ENCODE measurements around the gene NTF3.
A peak's percentile ranks its signal among the peaks of the same experiment; 100 is the strongest.

Gene NTF3

GRCh38 chr12:5478081-5478706, 46.3 kb downstream of the NTF3 start:
- no peak overlapping the region for H3K4me3 ChIP-seq (ENCODE audit: low read length)
- no peak for TF ChIP-seq CTCF (conservative IDR thresholded peaks at IDR 0.05; ENCODE audit: low read length)
- no peak for DNase-seq (ENCODE audit: low read depth)

GRCh38 chr12:5479761-5480160, 47.9 kb downstream of the NTF3 start:
- no peak for DNase-seq (ENCODE audit: low read depth)
- H3K4me3 ChIP-seq (ENCODE audit: low read length): no peak overlapping the region
- no peak for TF ChIP-seq CTCF (conservative IDR thresholded peaks at IDR 0.05; ENCODE audit: low read length)

- no peak overlapping the region; the same call in 1 of the 2 replicates for H3K4me3 ChIP-seq (ENCODE audit: low read length)
- DNase-seq (ENCODE audit: low read depth): peak; percentile 65
These were observed 48.5 kb downstream of the NTF3 start for GRCh38 chr12:5480218-5480937.

GRCh38 chr12:5480938-5481303, 49.0 kb downstream of the NTF3 start:
- no peak overlapping the region; the same call in 1 of the 2 replicates for H3K4me3 ChIP-seq (ENCODE audit: low read length)
- DNase-seq (ENCODE audit: low read depth): no peak
- no peak for TF ChIP-seq CTCF (conservative IDR thresholded peaks at IDR 0.05; ENCODE audit: low read length)

More at GRCh38 chr12:5480218-5480937, 48.5 kb downstream of the NTF3 start:
- no peak for TF ChIP-seq CTCF (conservative IDR thresholded peaks at IDR 0.05; ENCODE audit: low read length)

- no peak overlapping the region for H3K4me3 ChIP-seq (ENCODE audit: low read length)
- no peak for DNase-seq (ENCODE audit: low read depth)
- no peak for TF ChIP-seq CTCF (conservative IDR thresholded peaks at IDR 0.05; ENCODE audit: low read length)
These were observed 49.7 kb downstream of the NTF3 start for GRCh38 chr12:5481645-5482044.

GRCh38 chr12:5484426-5484825, 52.5 kb downstream of the NTF3 start:
- DNase-seq (ENCODE audit: low read depth): no peak
- no peak for TF ChIP-seq CTCF (conservative IDR thresholded peaks at IDR 0.05; ENCODE audit: low read length)

GRCh38 chr12:5485454-5485853, 53.5 kb downstream of the NTF3 start:
- TF ChIP-seq CTCF (conservative IDR thresholded peaks at IDR 0.05; ENCODE audit: low read length): no peak
- DNase-seq (ENCODE audit: low read depth): peak; percentile 54
- H3K4me3 ChIP-seq (ENCODE audit: low read length): no peak overlapping the region

More at GRCh38 chr12:5484426-5484825, 52.5 kb downstream of the NTF3 start:
- H3K4me3 ChIP-seq (ENCODE audit: low read length): no peak overlapping the region

All from AG10803 (cell line).